Ectodermal cell (in vitro differentiated cells): ENCODE results near the gene RABEP1.

Experiments
- H3K27ac ChIP-seq: 2 replicates; pipeline ENCODE4 v1.7.0; 2013; ENCODE audit warnings: mild to moderate bottlenecking, low read depth, low read length; ENCODE audit not compliant: insufficient read depth, poor library complexity, severe bottlenecking
- H3K27me3 ChIP-seq: 2 replicates; pipeline ENCODE4 v1.7.0; 2013; ENCODE audit warnings: mild to moderate bottlenecking, low read length; ENCODE audit not compliant: insufficient read depth, control insufficient read depth, poor library complexity, severe bottlenecking
- H3K36me3 ChIP-seq: one replicate; pipeline ENCODE4 v1.7.0; 2013; ENCODE audit warnings: low read length; ENCODE audit not compliant: control insufficient read depth, insufficient read depth
- H3K4me1 ChIP-seq: one replicate; pipeline ENCODE4 v1.7.0; 2013; ENCODE audit warnings: low read length; ENCODE audit not compliant: control insufficient read depth, insufficient read depth
- H3K4me3 ChIP-seq: 2 replicates; pipeline ENCODE4 v1.7.0; 2013; ENCODE audit warnings: low read depth, low read length, control low read depth; ENCODE audit not compliant: insufficient read depth
- H3K9me3 ChIP-seq: 2 replicates; pipeline ENCODE4 v1.7.0; 2013; ENCODE audit warnings: mild to moderate bottlenecking, low read length, moderate library complexity; ENCODE audit not compliant: control insufficient read depth
- WGBS, 2 experiments: methylation state at CpG; one replicate each; pipeline ENCODE4 v1.1.7; 2013; ENCODE audit warnings: missing lambda C conversion rate in 2 of 2; 5-methylcytosine and 5-hydroxymethylcytosine counted together

The RABEP1 gene

GRCh38 chr17:5247621-5248020, 34.5 kb upstream of the RABEP1 start:
- WGBS, 2 experiments, result 96% methylated on average over 6 of the region's 8 CpGs
- H3K27ac ChIP-seq, result no peak overlapping the region
- H3K4me1 ChIP-seq, result no peaks in the 10 kb centered on the region
- no peak overlapping the region for H3K4me3 ChIP-seq
- H3K27me3 ChIP-seq, result no peaks in the 10 kb centered on the region
- no peaks in the 10 kb centered on the region for H3K36me3 ChIP-seq
- H3K9me3 ChIP-seq, result no peaks in the 10 kb centered on the region

DNA sequence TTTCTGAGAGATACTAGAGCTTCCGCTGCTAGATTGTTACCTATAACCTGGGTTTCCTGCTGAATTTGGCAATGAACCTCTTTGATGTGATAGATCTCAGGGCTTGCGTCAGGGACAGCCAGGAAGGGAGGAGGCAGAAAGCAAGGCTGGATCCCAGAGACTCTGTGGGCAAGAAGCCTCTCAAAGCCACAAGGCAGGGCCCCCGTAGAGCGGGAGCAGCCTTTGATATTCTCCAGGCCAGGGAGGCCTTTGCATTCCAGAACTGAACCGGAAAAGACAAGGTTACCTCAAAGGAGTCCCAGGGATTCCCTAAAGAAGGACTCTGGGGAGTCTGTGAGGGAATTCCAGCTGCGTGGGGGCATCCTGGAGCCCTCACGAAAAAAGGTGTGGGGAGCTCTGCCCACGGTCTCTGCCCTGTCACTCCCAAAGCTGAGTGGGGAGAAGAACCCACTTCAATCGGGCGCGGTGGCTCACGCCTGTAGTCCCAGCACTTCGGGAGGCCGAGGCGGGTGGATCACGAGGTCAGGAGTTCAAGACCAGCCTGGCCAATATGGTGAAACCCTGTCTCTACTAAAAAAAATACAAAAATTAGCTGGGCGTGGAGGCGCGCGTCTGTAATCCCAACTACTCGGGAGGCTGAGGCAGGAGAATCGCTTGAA, 33.1 kb upstream of the RABEP1 start:
- no peak overlapping the region for H3K27ac ChIP-seq
- H3K9me3 ChIP-seq, result no peaks in the 10 kb centered on the region
- 58 to 61% methylated on average over 22 of the region's 22 CpGs for WGBS, 2 experiments
- no peaks in the 10 kb centered on the region for H3K27me3 ChIP-seq
- H3K4me3 ChIP-seq, result no peak overlapping the region
- no peaks in the 10 kb centered on the region for H3K4me1 ChIP-seq
- H3K36me3 ChIP-seq, result no peaks in the 10 kb centered on the region

GRCh38 chr17:5249615-5250014, 32.5 kb upstream of the RABEP1 start:
- no peaks in the 10 kb centered on the region for H3K36me3 ChIP-seq
- H3K27me3 ChIP-seq, result no peaks in the 10 kb centered on the region
- 7 to 17% methylated on average over 1 to 3 of the region's 4 CpGs for WGBS, 2 experiments
- no peak overlapping the region for H3K27ac ChIP-seq
- no peak overlapping the region for H3K4me3 ChIP-seq
- H3K4me1 ChIP-seq, result no peaks in the 10 kb centered on the region
- H3K9me3 ChIP-seq, result no peaks in the 10 kb centered on the region

DNA sequence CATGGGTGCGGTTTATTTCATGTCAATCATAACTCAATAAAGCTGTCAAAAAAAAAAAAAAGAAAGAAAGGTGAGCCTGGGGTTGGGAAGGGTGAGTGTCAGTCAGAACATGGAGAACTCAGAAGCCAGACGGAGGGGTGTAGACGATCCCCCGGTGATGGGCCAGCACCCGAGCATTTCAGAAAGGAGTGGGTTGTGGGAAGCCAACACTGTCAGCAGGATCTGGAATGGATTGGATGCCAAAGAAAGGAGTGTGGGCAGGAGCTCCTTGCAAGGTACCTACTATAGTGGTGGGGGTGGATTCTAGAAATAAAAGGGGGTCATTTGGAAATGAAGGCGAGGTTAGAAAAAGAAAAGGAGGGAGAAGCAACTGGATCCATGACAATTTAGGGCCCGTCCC, 27.7 kb upstream of the RABEP1 start:
- no peaks in the 10 kb centered on the region for H3K27me3 ChIP-seq
- no peak overlapping the region for H3K27ac ChIP-seq
- H3K36me3 ChIP-seq, result no peaks in the 10 kb centered on the region
- H3K4me3 ChIP-seq, result no peak overlapping the region
- 75 to 78% methylated on average over 6 to 7 of the region's 7 CpGs for WGBS, 2 experiments
- H3K4me1 ChIP-seq, result no peaks in the 10 kb centered on the region
- H3K9me3 ChIP-seq, result no peaks in the 10 kb centered on the region

GRCh38 chr17:5254903-5255521, 27.1 kb upstream of the RABEP1 start:
- Histone ChIP-seq H3K36me3 (no peaks in the 10 kb centered on the region), H3K4me1 (no peaks in the 10 kb centered on the region), H3K27ac (no peak overlapping the region), H3K4me3 (no peak overlapping the region), H3K9me3 (no peaks in the 10 kb centered on the region), H3K27me3 (no peaks in the 10 kb centered on the region)
- 85 to 86% methylated on average over 5 of the region's 5 CpGs for WGBS, 2 experiments

- no peak overlapping the region for H3K27ac ChIP-seq
- no peaks in the 10 kb centered on the region for H3K9me3 ChIP-seq
- no peaks in the 10 kb centered on the region for H3K36me3 ChIP-seq
- H3K4me3 ChIP-seq, result no peak overlapping the region
- no peaks in the 10 kb centered on the region for H3K4me1 ChIP-seq
- WGBS, 2 experiments, result 93 to 100% methylated on average over 4 of the region's 5 CpGs
- no peaks in the 10 kb centered on the region for H3K27me3 ChIP-seq
Observed at GRCh38 chr17:5257124-5257523, 25.0 kb upstream of the RABEP1 start.

DNA sequence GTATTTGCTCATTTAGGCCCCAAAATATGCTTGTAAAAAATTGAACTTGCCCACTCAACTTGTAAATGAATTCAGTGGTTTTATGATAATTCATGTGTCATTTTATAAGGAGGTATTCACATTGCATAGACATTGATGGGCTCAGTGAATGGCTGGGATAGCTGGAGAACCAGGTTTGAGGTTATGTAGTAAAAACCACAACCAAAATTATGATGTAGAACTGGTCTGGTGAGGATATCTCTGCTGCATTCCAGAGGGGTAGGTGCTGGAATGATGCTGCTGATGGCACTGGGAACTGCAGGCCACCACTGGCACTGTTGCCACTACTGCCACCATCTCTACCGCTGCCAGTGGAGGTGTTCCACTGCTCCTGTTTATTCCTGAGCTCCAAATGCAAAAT, 21.5 kb upstream of the RABEP1 start:
- no peak overlapping the region for H3K4me3 ChIP-seq
- no peak overlapping the region for H3K27ac ChIP-seq
- no peaks in the 10 kb centered on the region for H3K4me1 ChIP-seq
- no peaks in the 10 kb centered on the region for H3K9me3 ChIP-seq
- H3K27me3 ChIP-seq, result no peaks in the 10 kb centered on the region
- 100% methylated on average over 1 of the region's 1 CpG for WGBS, 2 experiments
- H3K36me3 ChIP-seq, result no peaks in the 10 kb centered on the region

DNA sequence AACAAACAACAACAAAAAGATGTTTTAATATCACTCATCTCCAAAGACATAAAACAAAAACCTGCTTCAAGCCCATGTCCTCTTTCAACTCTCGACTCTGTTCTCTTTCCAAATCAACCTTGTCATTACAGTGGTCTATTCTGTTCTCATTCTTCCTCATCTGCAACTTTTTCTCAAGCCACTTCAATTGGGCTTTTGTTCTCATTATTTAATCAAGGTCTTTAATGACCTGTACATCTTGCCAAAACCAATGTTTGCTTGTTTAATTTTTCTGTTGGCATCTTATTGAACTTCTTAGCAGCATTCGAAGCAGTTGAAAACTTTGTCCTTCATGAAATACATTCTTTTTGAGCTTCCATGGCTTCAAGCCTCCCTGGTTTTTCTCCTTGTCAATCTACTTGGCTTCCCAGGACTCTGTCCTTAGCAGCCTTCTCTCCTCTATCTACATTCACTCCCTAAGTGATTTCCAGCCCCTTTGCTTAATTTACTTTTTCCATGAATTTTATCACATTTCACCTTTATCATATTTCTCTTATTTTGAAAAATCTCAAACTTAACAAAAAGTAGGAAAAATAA, 19.6 kb upstream of the RABEP1 start:
- 90 to 92% methylated on average over 2 of the region's 2 CpGs for WGBS, 2 experiments
- no peak overlapping the region for H3K27ac ChIP-seq
- H3K4me1 ChIP-seq, result no peaks in the 10 kb centered on the region
- no peaks in the 10 kb centered on the region for H3K36me3 ChIP-seq
- no peaks in the 10 kb centered on the region for H3K9me3 ChIP-seq
- H3K4me3 ChIP-seq, result no peak overlapping the region
- H3K27me3 ChIP-seq, result no peaks in the 10 kb centered on the region

GRCh38 chr17:5263441-5263840, 18.6 kb upstream of the RABEP1 start:
- no peaks in the 10 kb centered on the region for H3K36me3 ChIP-seq
- H3K4me1 ChIP-seq, result no peaks in the 10 kb centered on the region
- WGBS, 2 experiments, result 90 to 95% methylated on average over 6 of the region's 6 CpGs
- H3K27ac ChIP-seq, result no peak overlapping the region
- no peaks in the 10 kb centered on the region for H3K9me3 ChIP-seq
- H3K27me3 ChIP-seq, result no peaks in the 10 kb centered on the region
- no peak overlapping the region for H3K4me3 ChIP-seq

DNA sequence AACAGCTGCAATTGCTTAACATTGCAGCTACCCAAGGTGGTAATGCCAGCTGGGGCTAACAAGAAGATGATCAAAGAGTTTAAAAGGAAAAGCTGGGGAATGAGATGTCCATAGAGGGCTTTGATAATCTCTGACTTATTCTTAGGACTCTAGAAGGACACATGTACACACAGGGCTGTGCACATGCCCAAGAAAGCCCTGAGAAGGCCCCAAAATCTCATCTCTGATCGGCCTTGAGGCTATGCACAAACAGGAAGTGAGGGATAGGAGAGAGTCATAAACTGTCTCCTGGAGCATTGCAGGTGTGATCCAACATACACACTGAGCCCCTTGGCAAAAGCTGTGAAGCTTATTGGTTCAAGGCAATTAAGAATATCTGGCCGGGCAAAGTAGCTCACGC, 17.2 kb upstream of the RABEP1 start:
- H3K27ac ChIP-seq, result no peak overlapping the region
- no peaks in the 10 kb centered on the region for H3K36me3 ChIP-seq
- no peaks in the 10 kb centered on the region for H3K27me3 ChIP-seq
- H3K9me3 ChIP-seq, result no peaks in the 10 kb centered on the region
- H3K4me3 ChIP-seq, result no peak overlapping the region
- no peaks in the 10 kb centered on the region for H3K4me1 ChIP-seq
- 90 to 94% methylated on average over 3 of the region's 3 CpGs for WGBS, 2 experiments
